Astrocyte (in vitro differentiated cells and primary cell): ENCODE data around the gene ERG. TPM values are rescaled to one million over a fixed set of nuclear protein-coding genes. Genes with fewer than 3 reads are reported as not detected.

Source experiments
- DNase-seq: peaks from one replicate; pipeline ENCODE4 v3.0.0-alpha.2; 2010; ENCODE audit warnings: low read depth
- FAIRE-seq: peaks from 2 replicates; lab custom pipeline; 2011; peaks lifted over from hg19 to GRCh38; lab: Jason Lieb, UNC
- H2AFZ ChIP-seq: 2 replicates; pipeline ENCODE4 v1.6.0; 2012; ENCODE audit warnings: low read depth, low read length, inconsistent platforms
- H3K27ac ChIP-seq: 2 replicates; pipeline ENCODE4 v1.5.1; 2011; ENCODE audit warnings: low read depth, low read length, inconsistent platforms
- H3K27me3 ChIP-seq: 2 replicates; pipeline ENCODE4 v1.6.0; 2011; ENCODE audit warnings: low read length, inconsistent platforms; ENCODE audit not compliant: insufficient read depth
- H3K36me3 ChIP-seq: 2 replicates; pipeline ENCODE4 v1.5.1; 2011; ENCODE audit warnings: low read length, inconsistent platforms; ENCODE audit not compliant: insufficient read depth
- H3K4me1 ChIP-seq: 2 replicates; pipeline ENCODE4 v1.5.1; 2011; ENCODE audit warnings: low read length, inconsistent platforms; ENCODE audit not compliant: insufficient read depth
- H3K4me2 ChIP-seq: 2 replicates; pipeline ENCODE4 v1.6.0; 2012; ENCODE audit warnings: low read length, inconsistent platforms
- H3K4me3 ChIP-seq: 2 replicates; pipeline ENCODE4 v1.5.1; 2011; ENCODE audit warnings: low read depth, mild to moderate bottlenecking, low read length, inconsistent platforms; ENCODE audit not compliant: insufficient read depth
- H3K79me2 ChIP-seq: 2 replicates; pipeline ENCODE4 v1.6.0; 2012; ENCODE audit warnings: mild to moderate bottlenecking, low read length, inconsistent platforms; ENCODE audit not compliant: insufficient read depth
- H3K9ac ChIP-seq: 2 replicates; pipeline ENCODE4 v1.6.0; 2012; ENCODE audit warnings: mild to moderate bottlenecking, low read length, inconsistent platforms
- H3K9me3 ChIP-seq: 2 replicates; pipeline ENCODE4 v1.5.1; 2012; ENCODE audit warnings: low read depth, mild to moderate bottlenecking, low read length, inconsistent platforms; ENCODE audit not compliant: insufficient read depth
- H4K20me1 ChIP-seq: 2 replicates; pipeline ENCODE4 v1.6.0; 2012; ENCODE audit warnings: low read length, inconsistent platforms; ENCODE audit not compliant: insufficient read depth
- H3K27ac Mint-ChIP-seq: one replicate; pipeline ENCODE4 v1.8.0; 2021; ENCODE audit warnings: mild to moderate bottlenecking, mixed read lengths; ENCODE audit not compliant: unreplicated experiment
- H3K27me3 Mint-ChIP-seq: one replicate; pipeline ENCODE4 v1.8.0; 2021; ENCODE audit warnings: low read depth, mixed read lengths; ENCODE audit not compliant: unreplicated experiment
- H3K36me3 Mint-ChIP-seq: one replicate; pipeline ENCODE4 v1.8.0; 2021; ENCODE audit warnings: low read depth, mixed read lengths; ENCODE audit not compliant: unreplicated experiment
- H3K4me1 Mint-ChIP-seq: one replicate; pipeline ENCODE4 v1.8.0; 2021; ENCODE audit warnings: low read depth, mixed read lengths; ENCODE audit not compliant: unreplicated experiment
- H3K4me3 Mint-ChIP-seq: one replicate; pipeline ENCODE4 v1.8.0; 2021; ENCODE audit warnings: mild to moderate bottlenecking, moderate library complexity, mixed read lengths; ENCODE audit not compliant: unreplicated experiment
- H3K9me3 Mint-ChIP-seq: one replicate; pipeline ENCODE4 v1.8.0; 2021; ENCODE audit warnings: mild to moderate bottlenecking, mixed read lengths; ENCODE audit not compliant: unreplicated experiment
- EZH2 ChIP-seq: IDR thresholded peaks from 2 replicates; pipeline ENCODE4 v1.6.1; 2012; ENCODE audit warnings: mild to moderate bottlenecking, low read length, inconsistent platforms; ENCODE audit not compliant: insufficient read depth
- total RNA-seq: library from RNA; stranded (reverse); gene quantifications from 2 replicates; pipeline ENCODE4 v1.2.1, GENCODE V29; 2021
- TF ChIP-seq, protein P1 (sequence below): IDR thresholded peaks from 2 replicates; pipeline ENCODE4 v1.5.1; 2011; ENCODE audit warnings: low read depth, mild to moderate bottlenecking, inconsistent platforms, low read length, moderate library complexity; ENCODE audit not compliant: insufficient read depth

ERG gene
- total RNA-seq, 1 donor from 2014 or later: 0.84 TPM

DNA sequence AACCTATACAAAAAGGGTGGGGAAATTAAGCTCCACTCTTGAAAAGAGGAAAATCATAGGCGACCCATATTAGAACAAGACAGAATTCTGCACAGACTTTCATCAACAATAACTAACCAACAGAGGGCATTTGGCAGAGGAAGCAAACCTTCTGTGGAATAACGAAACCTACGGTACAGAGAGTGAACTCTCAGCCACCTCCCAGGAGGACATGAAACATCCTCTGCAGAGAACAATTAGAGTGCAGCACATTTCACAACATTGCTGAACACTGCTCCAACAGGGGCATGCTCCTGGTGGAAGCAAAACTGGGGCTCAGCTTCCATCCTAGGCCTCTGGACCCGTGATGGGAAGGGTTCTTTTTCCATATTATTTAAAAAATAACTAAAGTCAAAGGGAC lies 130.6 kb downstream of the ERG start:
- no peak overlapping the region for H3K27ac Mint-ChIP-seq
- DNase-seq: no peak
- H3K9me3 ChIP-seq: no peaks in the 10 kb centered on the region
- H2AFZ ChIP-seq: no peak overlapping the region
- no peaks in the 10 kb centered on the region for H3K79me2 ChIP-seq
- no peaks in the 10 kb centered on the region for H3K4me1 ChIP-seq
- no peak for FAIRE-seq
- no peaks in the 10 kb centered on the region for H3K4me1 Mint-ChIP-seq
- H3K27ac ChIP-seq: no peak overlapping the region
- H3K4me2 ChIP-seq: no peak overlapping the region
- H3K27me3 Mint-ChIP-seq: peaks cover 5% of the 10 kb centered on the region
- H3K4me3 Mint-ChIP-seq: no peak overlapping the region
- no peaks in the 10 kb centered on the region for H3K27me3 ChIP-seq
- H3K36me3 ChIP-seq: no peaks in the 10 kb centered on the region
- H3K9me3 Mint-ChIP-seq: peaks cover 3% of the 10 kb centered on the region
- no peak overlapping the region for H3K4me3 ChIP-seq
- H4K20me1 ChIP-seq: no peaks in the 10 kb centered on the region
- TF ChIP-seq, protein P1, sequence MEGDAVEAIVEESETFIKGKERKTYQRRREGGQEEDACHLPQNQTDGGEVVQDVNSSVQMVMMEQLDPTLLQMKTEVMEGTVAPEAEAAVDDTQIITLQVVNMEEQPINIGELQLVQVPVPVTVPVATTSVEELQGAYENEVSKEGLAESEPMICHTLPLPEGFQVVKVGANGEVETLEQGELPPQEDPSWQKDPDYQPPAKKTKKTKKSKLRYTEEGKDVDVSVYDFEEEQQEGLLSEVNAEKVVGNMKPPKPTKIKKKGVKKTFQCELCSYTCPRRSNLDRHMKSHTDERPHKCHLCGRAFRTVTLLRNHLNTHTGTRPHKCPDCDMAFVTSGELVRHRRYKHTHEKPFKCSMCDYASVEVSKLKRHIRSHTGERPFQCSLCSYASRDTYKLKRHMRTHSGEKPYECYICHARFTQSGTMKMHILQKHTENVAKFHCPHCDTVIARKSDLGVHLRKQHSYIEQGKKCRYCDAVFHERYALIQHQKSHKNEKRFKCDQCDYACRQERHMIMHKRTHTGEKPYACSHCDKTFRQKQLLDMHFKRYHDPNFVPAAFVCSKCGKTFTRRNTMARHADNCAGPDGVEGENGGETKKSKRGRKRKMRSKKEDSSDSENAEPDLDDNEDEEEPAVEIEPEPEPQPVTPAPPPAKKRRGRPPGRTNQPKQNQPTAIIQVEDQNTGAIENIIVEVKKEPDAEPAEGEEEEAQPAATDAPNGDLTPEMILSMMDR: no peak
- no peak for TF ChIP-seq EZH2
- H3K9ac ChIP-seq: no peak overlapping the region
- H3K36me3 Mint-ChIP-seq: no peaks in the 10 kb centered on the region

DNA sequence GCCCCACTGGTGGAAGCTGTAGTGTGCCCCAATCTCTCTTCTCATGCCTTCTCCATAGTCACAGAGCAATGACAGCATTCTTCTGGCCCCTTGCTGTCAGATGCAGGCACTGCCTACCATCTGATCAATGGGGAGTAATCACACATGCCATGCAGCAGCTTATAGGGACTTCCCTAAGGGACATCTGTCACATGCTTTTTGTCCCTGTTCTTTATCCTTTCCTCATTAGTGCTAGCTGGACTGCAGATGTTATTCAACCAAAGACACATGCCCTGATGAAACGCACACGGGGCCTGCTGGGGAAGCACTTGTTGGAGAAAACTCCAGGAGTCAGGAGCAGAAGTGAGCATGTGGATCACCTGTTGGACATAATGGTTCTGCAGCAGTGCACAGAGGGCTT lies 132.8 kb downstream of the ERG start:
- DNase-seq (no peak), FAIRE-seq (no peak)
- no peaks in the 10 kb centered on the region for H3K4me1 Mint-ChIP-seq
- no peak overlapping the region for H3K4me2 ChIP-seq
- no peaks in the 10 kb centered on the region for H4K20me1 ChIP-seq
- no peaks in the 10 kb centered on the region for H3K36me3 ChIP-seq
- no peaks in the 10 kb centered on the region for H3K9me3 ChIP-seq
- TF ChIP-seq, protein P1: no peak
- no peak for TF ChIP-seq EZH2
- H3K4me3 Mint-ChIP-seq: no peak overlapping the region
- no peak overlapping the region for H3K9ac ChIP-seq
- no peaks in the 10 kb centered on the region for H3K36me3 Mint-ChIP-seq
- H2AFZ ChIP-seq: no peak overlapping the region
- H3K4me1 ChIP-seq: no peaks in the 10 kb centered on the region
- peaks cover 5% of the 10 kb centered on the region for H3K27me3 Mint-ChIP-seq
- H3K27ac ChIP-seq: no peak overlapping the region
- peaks cover 7% of the 10 kb centered on the region for H3K9me3 Mint-ChIP-seq
- no peaks in the 10 kb centered on the region for H3K79me2 ChIP-seq
- H3K27me3 ChIP-seq: no peaks in the 10 kb centered on the region
- H3K27ac Mint-ChIP-seq: no peak overlapping the region
- no peak overlapping the region for H3K4me3 ChIP-seq

DNA sequence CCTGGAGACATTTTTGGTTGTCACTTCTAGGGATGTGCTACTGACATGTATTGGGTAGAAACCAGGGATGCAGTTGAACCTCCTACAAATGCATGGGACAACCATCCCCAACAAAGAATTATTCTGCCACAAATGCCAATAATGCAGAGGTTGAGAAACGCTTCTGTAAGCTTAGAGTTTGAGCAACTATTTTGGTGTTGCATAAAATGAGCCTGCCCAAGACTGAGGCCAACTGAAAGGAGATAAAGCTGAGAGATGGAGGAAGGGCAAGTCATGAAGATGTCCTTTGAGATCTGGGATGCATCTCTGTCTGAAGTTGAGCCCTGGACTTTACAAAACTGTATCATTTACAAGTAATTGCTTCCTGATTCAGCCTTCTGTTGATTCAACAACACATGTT lies 134.6 kb downstream of the ERG start:
- no peak for FAIRE-seq

More for the DNA sequence above, 134.6 kb downstream of the ERG start:
- Histone ChIP-seq H3K4me2 (no peak overlapping the region), H3K4me1 (no peaks in the 10 kb centered on the region), H3K27me3 (peaks cover 4% of the 10 kb centered on the region), H3K9me3 (no peaks in the 10 kb centered on the region), H3K36me3 (no peaks in the 10 kb centered on the region), H3K9ac (no peak overlapping the region), H2AFZ (no peak overlapping the region), H4K20me1 (no peaks in the 10 kb centered on the region), H3K4me3 (no peak overlapping the region), H3K79me2 (no peaks in the 10 kb centered on the region), H3K27ac (no peak overlapping the region)
- Mint-ChIP-seq H3K27me3 (peaks cover 22% of the 10 kb centered on the region), H3K4me1 (no peaks in the 10 kb centered on the region), H3K27ac (no peak overlapping the region), H3K9me3 (peaks cover 12% of the 10 kb centered on the region), H3K4me3 (no peak overlapping the region), H3K36me3 (no peaks in the 10 kb centered on the region)
- TF ChIP-seq, protein P1: no peak
- TF ChIP-seq EZH2: no peak
- no peak for DNase-seq
